ENCODE data around the gene KCNQ1.

The KCNQ1 gene

DNA sequence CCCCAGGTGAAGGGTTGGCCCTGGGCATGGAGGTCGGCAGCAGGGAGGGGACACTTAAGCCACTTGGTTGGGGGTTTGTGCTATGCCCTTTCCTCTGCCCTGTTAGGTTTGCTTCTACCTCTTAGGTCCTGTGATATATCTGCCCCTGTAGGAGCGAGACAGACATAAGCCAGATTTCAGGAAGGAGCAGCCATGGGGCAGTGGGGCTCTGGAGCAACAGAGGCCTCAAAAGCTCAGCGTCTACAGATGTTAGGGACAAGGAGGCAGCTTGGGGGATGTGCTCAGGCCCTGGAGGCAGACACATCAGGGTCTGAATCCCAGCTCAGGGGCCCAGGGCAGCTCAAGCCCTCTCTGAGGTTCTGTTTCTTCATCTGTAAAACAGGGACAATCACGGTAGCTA, 282.2 kb downstream of the KCNQ1 start:
- DNase-seq (ENCODE audit: low read depth in 1 of 2, low spot score in 1 of 2): no peak

DNA sequence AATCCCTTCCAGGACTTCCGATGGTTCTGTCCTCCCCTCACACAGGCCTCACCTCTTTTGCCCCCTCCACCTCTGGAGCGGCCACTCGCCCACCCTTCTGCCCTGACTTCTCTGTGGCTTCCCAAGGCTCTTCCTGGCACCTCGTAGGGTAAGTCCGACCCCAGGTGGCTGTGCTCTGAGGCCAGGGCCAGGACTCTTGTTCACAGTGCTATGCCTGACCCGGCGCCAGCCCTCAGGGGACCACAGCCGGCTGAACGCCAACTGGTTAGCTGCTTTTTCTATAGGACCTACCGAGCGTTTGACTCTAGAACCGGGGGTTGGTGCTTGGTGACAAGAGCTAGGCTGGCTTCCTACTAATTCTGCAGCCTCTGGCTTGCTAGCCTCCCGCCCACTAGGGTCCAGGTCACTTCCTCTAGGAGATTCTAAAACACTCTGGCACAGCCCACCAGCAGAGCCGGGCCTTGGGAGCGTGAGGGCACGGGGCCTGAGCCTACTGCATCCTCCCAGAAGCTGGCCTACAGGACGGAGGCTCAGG, 283.4 kb downstream of the KCNQ1 start:
- DNase-seq (ENCODE audit: low read depth in 1 of 2, low spot score in 1 of 2): no peak

DNA sequence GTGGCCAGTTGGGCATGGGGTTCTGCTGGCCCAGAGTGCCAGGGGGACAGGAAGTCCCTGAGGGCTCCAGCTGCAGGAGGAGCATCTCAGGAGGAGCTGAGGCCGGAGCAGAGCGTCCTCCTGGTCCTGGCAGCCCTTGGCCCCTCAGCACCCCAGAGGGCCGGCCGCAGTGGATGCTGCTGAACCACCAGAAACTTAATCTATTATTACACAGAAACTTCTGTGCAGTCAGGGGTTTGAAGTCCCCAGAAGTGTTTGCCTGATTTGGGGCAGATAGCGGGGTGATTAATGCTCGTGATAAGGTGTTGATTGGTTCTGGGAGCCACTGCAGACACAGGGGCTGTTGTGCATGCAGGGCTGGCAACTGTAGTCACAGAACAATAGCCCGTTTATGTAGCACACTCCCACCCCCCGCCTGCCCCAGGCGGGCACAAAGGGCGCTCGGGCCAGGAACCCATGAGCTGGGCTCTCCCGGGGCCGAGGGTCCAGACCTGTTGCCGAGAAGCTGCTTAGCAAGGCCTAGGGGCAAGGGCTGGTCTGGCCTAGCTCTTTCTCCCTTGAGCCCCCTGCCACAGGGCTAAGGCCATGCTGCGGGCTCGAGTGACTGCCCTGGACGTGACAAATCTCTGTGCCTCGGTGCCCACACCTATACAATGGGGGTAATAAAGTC, 284.0 kb downstream of the KCNQ1 start:
- no peak for DNase-seq (ENCODE audit: low read depth in 1 of 2, low spot score in 1 of 2)

DNA sequence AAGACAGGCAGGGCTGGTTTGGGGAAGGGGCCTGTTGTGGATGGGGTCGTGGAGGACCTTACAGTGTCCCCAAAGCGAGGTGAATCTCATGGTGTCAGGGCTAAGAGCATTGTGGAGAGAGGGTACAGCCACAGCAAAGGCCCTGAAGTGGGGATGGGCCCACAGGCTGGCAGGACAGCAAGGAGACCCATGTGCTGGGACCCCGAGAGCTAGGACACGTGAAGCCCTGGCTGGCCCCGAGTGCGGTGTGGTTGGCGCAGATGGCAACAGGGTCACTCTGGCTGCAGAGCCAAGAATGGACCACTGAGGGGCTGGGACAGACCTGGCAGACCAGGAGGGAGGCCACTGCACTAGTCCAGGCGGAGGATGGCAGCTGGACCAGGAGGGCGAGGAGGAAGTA, 285.0 kb downstream of the KCNQ1 start:
- DNase-seq (ENCODE audit: low read depth in 1 of 2, low spot score in 1 of 2): no peak

DNA sequence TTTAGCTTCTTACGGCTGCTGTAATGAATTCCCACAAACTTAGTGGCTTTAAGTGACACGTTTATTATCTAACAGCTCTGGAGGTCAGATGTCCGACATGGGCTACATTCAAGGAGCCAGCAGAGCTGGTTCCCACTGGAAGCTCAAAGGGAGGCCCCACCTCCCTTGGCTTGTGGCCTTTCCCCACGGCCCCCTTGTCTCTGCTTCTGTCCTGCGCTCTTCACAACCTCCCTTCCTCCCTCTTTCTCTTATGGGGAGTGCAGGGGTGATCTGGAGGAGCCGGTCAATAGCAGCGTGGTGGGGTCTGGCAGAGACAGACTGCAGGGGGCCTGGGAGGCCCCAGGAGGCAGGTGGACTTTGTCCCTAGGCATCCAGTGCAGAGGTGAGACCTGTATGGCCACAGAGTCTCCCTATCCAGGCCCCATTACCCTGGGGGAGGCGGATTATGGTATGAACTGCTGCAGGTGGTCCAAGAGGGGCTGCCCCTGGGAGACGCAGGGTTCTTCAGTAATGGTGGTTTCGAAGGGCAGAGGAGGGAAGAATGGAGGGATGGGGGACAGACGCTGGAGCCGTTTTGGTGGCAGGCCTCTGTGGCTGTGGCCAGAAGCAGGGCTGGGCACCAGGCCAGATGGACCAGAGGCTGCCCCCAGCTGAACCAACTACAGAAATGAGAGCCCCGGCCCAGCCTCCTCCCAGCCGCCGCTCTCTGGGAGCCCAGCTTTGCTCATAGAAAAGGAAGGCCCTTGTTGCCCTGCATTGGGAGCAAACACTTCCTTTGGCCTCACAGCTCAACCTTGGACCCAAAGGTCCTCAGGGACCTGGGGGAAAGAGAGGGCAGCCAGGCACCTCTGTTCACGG, 285.7 kb downstream of the KCNQ1 start:
- DNase-seq (ENCODE audit: low read depth in 1 of 2, low spot score in 1 of 2): no peak

DNA sequence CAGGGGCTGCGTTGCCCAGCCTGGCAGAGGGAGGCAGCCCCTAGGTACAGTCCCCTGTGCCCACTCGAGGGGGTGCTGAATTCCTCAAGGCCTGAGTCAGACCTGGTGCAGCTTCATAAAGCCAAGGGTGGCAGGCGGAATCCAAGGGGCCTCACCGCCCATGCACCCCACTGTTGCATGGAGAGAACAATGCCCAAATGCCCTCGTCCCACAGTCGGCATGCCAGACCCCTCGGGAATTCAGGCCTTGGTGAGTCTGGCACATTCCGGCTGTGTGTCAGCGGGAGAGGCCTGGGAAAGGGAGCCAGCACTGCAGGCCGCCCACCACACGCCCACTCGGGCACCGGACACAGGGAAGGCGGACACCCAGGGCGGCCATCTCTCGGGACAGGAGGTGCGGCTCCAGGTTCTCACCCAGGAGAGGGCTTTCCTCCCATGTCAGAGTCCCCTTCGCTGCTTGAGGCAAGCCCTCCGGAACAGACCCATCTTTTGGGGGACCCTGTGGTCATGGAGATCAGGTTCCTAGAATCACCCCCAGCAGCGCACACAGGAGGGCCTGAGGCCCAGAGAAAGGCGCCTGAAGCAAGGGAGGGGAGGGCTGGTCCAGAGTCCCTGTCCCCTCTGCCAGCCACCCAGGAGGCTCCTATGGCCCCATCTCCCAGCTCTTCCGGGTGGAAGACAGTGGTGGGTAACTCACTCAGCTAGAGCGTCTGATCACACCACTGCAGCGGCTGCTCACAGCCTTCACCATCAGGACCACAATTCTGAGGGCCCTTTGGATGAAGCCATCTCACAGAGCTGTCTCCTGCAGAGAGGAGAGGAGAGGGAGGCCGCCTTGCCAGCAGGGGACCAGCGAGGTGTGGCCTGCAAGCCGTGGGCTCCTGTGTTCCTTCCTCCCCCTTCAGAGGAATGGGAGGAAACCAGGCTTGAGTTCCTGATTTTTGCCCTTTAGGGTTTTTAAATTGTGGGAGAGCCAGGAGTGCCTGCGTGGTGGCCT, 286.6 kb downstream of the KCNQ1 start:
- DNase-seq (ENCODE audit: low read depth in 1 of 2, low spot score in 1 of 2): no peak

DNA sequence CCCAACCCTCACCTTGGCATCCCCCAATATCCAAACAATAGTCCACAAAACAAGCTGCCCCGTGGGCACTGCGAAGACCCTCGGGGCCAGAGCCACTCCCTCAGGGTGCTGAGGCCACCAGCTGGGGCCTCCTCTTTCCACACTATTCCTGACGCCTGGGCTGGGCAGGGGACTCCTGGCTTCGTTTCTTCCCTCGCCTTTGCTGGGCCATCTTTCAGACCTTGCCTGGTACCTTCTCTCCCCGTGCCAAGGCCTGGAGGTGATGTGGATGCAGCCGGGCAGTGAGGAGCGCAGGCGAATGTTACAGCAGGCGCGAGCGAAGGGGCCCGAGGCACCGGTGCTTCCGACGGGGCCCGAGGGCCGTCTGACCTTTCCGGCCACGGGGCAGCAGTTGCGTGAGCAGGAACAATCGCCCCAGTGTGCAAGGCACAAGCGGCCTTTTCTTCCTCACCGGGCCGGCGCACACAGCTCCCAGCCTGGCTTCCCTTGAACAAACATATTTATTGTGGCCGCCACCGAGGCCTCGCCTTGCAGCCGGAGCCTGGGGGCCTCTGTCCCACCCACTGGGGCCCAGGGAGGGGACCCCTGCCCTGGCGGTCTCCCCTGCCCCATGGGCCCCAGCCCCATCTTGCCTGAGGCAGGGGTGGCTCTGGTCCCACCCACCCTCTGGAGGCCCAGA, 287.6 kb downstream of the KCNQ1 start:
- DNase-seq (ENCODE audit: low read depth in 1 of 2, low spot score in 1 of 2): no peak

DNA sequence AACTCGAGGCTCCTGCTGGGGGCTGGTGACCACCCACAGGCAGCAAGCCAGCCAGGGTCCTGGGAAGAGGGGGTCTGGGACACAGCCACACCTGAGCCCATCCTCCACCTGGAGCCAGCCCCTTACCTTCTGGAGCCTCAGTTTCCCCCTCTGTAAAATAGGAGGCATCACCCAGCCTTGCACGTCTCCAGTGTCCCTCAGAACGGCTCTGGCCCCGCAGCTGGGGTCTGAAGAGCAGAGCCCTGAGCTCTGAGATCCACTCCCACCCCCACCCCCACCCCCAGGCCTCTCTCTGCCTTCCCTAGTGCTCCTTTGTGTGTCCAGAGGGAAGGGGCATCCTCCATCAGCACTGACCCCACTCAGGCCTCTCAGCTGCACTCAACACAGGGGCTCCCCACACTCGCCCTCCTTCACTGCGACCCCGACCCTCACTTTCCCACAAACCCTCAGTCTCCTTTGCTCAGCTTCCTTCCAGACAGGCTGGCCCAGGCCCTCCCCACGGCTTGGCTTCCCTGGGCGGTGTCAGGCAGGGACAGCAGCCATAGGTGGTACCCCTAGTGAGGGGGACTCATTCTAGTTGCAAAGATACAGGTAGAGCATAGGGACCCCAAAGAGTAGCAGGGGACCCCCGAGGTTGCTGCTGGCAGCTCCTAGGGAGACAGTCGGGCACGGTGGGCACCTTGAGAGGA, 288.3 kb downstream of the KCNQ1 start:
- DNase-seq (ENCODE audit: low read depth in 1 of 2, low spot score in 1 of 2): no peak

DNA sequence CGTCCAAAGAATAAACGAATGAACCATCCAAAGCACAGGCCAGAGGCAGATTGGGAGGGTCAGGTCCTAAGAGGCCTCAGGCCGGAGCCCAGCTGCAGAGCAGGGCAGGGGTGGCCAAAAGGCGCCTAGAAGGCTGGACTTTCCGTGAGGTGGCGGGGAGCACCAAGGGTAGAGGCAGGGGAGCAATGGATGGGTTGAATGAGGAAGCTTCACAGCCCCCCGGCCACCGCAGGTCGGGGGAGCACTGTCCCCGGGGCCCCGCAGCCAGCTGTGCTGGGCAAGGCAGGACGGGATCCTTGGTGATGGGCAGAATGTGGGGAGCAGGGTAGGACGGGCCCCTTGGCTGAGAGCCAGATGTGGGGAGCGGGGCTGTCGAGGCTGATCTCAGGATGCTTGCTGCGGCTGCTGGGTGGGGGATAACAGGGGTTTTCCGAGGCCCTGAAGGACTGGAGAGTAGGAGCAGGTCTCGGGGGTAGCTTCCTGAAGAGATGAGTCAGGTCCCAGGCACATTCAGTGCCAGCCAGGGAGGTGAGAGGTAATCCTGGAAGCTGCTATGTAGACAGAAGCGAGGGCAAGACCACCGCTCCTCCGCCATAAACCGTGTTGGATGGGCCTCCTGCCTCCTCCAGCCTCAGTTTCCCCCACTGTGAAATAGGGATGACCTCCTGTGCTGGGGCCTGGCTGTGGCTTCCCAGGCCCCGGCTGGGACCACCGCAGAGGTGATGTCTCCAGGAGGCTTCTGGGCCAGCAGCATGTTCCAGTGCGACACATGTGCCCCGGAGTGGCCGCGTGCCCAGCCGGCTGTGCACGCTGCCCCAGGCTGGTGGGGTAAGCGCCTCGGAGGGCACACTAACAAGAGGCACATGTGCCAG, 289.6 kb downstream of the KCNQ1 start:
- no peak for DNase-seq (ENCODE audit: low read depth in 1 of 2, low spot score in 1 of 2)

DNA sequence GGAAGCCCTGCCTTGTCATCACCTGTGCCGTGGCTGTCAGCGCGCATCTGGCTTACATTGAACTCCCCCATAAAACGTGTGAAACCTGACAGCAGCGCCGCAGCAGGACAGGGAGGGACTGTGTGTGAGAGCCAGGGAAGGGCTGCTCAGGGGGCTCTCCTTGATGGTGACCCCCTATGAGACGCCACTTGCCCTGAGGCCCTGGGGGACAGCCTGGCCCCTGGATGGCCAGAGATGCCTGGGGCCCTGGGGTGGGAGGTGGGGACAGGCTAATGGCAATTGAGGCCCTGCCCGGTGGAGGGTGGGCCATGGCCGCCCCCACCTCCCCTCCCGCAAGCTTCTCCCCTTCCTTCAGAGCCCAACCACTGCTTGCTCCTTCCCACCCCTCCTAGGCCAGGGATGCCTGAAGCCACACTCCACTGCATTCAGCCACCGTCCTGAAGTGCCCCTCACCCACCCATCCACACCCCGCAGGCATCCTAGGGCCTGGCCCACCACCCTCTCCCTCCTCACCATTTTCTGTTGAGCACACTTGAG, 290.3 kb downstream of the KCNQ1 start:
- DNase-seq (ENCODE audit: low read depth in 1 of 2, low spot score in 1 of 2): no peak

DNA sequence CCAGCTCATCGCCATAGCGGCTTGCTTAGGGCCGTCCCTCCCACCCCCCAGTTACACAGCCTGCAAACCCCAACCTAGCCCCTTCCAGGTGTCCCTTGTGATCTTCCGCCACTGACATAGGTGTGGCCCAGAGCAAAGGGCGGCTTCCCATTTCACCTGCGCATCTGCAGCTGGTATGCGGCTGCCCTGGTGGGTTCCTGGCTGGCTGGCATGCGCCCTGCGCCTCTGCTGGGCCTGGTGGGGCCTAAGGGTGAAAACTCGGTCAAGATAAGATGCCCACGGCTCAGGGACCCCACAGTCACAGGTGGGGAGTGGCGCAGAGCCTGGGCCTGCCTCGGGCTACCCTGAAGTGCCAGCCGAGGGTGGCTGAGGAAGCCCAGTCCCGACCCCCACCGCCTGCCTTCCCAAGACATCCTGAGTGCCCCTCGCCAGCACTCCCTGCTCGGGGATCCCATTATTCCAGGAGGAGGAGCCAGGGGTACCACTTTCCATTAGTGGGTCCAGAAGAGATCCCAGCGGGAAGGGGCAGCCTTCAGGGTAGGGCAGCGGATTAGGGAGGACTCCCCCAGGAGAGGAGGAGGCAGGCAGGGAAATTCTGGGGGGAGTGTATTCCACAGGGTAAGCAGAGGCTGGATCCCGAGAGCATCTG, 291.9 kb downstream of the KCNQ1 start:
- DNase-seq (ENCODE audit: low read depth in 1 of 2, low spot score in 1 of 2): no peak

DNA sequence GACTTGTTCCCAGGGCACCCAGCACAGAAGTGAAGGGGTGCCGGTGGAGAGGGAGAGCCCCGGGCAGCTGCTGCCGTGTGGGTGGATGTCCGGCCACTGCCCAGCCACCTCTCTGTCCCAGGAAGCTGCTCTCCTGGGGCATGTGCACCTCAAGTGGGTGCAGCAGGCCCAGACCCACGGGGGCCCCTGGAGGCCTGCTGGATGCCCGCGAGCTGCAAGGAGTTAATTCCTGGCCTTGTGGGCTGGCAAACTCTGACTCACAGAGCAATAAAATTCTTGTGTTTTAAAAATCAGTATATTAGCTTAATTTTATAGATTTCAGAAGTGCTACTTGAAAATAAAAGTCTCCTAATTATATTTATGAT, 292.4 kb downstream of the KCNQ1 start:
- no peak for DNase-seq (ENCODE audit: low read depth in 1 of 2, low spot score in 1 of 2)

DNA sequence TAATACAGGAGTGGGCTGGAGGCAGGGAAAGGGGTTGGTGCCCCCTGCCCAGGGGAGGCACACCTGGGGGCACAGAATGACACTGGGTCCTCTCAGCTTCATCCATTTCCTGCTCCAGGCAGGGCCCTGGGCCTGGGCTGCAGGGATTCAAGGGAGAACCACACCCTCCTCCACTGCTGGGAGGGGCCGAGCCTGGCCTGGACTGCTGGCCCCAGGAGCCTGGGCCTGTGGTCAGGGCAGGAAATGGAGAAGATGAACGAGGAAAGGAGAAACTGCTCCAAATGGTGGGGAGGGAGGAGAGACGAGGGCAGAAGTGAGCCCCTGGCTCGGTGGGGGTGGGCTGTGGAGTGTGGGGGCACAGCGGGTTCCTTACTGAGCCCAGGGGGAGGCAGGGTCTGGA, 293.1 kb downstream of the KCNQ1 start:
- no peak for DNase-seq (ENCODE audit: low read depth in 1 of 2, low spot score in 1 of 2)

DNA sequence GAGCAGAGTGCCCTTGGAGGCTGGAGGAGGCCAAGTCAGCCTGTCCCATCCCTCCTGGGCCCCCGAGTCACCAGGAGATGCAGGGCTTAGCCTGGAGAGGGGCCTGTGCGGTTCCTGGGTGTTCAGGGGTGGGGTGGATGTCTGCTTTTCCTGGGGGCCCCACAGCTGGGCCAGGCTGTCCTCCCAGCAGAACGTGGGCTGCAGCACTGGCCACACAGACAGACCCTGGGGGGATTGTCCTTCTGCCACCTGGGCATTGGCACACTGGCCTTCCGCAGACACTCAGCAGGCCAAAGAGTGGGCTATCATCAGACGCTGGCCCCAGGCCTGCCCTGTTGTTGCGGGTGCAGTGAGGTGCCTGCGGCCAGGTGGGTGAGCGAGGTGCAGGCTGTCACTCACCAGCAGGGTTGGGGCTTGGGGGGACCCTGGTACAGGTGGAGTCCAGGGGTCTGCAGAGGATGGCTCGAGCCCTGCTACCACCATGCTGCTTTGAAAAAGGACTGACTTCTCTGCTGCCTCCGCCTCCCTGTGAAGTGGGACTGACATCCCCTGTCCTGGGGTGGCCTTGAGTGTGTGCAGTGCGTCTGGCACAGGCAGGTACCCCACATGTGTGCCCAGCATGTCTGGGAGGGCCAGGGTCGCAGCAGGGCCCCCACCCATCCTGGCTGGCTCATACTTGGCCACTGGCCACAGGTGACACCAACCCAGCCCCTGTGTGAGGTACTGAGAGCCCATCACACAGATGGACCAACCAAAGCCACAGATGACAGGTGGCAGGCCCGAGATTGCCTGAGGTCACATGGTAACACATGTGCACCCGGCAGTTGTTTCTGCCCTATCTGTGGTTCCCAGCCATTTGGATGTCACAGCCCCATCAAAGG, 294.0 kb downstream of the KCNQ1 start:
- no peak for DNase-seq (ENCODE audit: low read depth in 1 of 2, low spot score in 1 of 2)

DNA sequence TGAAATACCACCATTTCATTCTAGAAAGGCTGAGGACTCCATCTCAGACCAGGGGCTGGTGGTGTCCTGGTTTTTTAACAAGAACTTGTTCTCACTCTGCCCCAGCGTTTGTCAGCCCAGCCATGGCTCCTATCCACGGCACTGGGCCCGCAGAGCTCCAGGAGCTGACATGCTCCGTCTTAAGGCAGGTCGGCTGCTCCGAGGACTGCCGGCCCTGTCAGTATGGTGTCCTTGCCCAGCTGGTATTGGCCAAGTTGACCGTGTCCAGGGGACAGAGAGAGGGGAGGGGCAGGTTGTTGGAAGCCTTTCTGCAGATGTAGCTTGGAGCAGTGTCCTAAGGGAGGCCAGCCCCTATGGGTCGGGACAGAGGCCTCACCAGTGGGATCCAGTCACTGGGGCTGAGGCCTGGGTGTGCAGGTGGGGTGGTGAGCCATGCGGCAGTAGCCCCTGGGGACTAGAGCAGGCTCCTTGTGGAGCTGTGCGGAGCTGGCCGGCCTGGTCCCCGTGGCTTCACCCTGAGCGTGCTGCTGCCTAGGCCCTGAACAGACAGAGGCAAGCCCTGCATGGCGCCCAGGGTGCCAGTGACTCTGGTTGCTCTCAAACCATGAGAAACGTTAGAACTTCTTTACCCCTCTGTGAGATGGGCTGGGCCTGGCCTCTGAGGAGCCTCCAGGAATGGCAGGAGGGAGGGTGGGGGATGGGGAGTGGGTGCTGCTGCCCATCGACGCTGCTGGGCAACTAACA, 294.9 kb downstream of the KCNQ1 start:
- DNase-seq (ENCODE audit: low read depth in 1 of 2, low spot score in 1 of 2): no peak

DNA sequence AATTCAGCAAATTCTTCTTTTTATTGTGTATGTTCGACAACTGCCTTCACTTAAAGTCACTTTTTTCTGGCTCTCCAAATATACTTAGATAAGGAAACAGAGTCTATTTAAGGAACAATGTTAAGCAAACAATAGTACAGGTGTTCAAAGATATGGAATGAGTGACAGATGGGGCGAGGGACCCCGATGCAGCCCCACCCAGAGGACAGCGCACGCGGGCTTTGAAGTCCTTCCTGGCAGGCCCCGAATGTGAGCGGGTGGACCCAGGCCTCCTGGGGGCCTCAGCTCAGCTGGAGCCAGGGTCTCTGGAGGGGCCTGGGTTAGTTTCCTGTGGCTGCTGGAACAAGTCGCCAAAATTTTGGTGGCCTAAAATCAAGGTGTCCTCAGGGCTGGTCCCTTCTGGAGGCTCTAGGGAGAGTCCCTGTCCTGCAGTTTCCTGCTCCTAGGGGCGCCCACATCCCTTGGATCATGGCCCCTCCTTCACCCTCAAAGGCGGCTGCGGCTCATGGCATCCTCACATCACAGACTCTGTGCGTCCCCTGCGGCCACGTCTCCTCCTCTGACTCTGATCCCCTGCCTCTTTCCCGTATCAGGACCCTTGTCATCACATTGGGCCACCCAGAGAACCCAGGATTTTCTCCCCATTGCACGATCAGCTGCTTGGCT, 295.6 kb downstream of the KCNQ1 start:
- DNase-seq (ENCODE audit: low read depth in 1 of 2, low spot score in 1 of 2): no peak
